Effector memory CD4-positive, alpha-beta T cell (primary cell): Measurements from ENCODE around the gene RBBP5.

ENCODE experiments used
- DNase-seq, 3 donors: peaks; one replicate each; pipeline ENCODE4 v3.0.0-alpha.2; 2020
- H3K27ac ChIP-seq: 2 replicates; pipeline ENCODE4 v1.7.0; 2013; ENCODE audit warnings: mild to moderate bottlenecking, low read length, moderate library complexity; ENCODE audit not compliant: insufficient read depth, poor library complexity, severe bottlenecking
- H3K27me3 ChIP-seq: replicated peaks from 2 replicates; pipeline ENCODE4 v1.7.0; 2013; ENCODE audit warnings: mild to moderate bottlenecking, low read length; ENCODE audit not compliant: insufficient read depth, control insufficient read depth, poor library complexity, severe bottlenecking
- H3K36me3 ChIP-seq: 2 replicates; pipeline ENCODE4 v1.7.0; 2013; ENCODE audit warnings: mild to moderate bottlenecking, low read length, moderate library complexity; ENCODE audit not compliant: control insufficient read depth, insufficient read depth
- H3K4me1 ChIP-seq: 2 replicates; pipeline ENCODE4 v1.7.0; 2013; ENCODE audit warnings: low read length, mild to moderate bottlenecking; ENCODE audit not compliant: control insufficient read depth, insufficient read depth, poor library complexity, severe bottlenecking
- H3K4me3 ChIP-seq: 2 replicates; pipeline ENCODE4 v1.7.0; 2013; ENCODE audit warnings: low read length, low read depth, mild to moderate bottlenecking; ENCODE audit not compliant: insufficient read depth, poor library complexity, severe bottlenecking
- H3K9me3 ChIP-seq: 2 replicates; pipeline ENCODE4 v1.7.0; 2013; ENCODE audit warnings: mild to moderate bottlenecking, low read length, moderate library complexity; ENCODE audit not compliant: control insufficient read depth

RBBP5 gene

DNA sequence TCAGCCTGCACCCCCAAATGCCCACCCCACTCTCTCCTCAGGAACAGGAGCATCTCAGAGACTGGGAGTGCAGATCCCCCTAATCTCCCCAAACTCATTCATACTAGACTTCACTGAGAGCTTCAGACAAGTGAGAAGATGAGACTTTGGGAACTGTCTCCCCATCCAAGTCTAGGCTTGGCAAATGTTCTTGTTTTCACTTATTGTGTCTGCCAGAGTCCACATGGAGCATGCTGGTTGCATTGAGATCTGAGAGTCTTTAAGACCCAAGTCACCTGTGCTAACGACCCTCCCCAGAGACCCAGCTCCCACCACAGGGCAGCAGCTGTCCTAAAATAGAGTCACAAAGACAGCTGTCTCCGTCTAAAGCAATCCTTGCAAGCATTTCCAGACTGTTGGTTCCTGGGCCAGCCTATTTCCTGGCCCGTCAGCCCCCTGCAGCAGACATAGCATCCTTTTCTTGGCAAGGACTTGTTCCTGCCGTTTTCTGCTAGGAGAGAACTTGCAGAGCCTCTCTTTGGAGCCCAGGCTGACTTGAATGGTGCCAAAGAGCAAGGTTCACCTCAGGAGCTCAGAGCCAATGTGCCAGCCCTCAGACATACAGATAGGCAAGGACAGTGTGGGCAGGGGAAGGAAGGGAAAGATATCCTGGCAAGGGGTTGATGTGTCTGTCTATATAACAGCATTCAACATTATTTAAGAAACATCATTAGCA, 80.6 kb downstream of the RBBP5 start:
- no peaks in the 10 kb centered on the region for H3K4me1 ChIP-seq
- H3K4me3 ChIP-seq: no peak overlapping the region
- no peaks in the 10 kb centered on the region for H3K9me3 ChIP-seq
- DNase-seq: no peak
- H3K36me3 ChIP-seq: no peaks in the 10 kb centered on the region
- no peak overlapping the region for H3K27ac ChIP-seq
- peaks cover 6% of the 10 kb centered on the region for H3K27me3 ChIP-seq

DNA sequence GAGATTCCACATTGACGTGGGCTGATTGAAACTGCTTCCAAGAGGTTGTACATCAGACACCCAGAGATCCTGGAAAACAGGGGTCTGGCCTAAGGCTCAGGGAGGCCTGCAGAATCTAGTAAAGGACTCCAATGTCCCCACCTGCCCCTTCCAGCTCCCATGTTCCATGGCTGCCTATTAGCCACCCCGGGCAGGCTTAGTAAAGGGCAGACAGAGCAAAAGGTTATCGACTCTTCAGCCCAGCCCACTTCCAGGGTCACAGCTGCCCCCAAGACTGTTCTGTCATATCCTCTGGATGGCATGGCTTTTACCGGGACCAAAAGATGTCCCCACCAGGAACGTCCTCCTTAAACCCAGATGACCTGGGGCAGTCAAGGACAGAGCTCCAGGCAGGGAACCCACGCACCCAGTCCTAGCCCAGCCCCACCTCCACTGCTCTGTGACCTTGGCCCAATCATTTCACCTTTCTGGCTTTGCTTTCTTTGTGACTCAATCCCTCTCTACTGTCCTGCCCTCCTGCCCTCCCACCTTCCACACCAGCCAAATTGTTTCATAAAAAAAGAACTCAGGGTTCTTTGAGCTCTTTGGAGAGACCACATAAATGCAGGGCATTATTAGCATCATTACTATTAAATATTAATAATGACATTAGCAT, 83.5 kb downstream of the RBBP5 start:
- no peak for DNase-seq
- no peaks in the 10 kb centered on the region for H3K36me3 ChIP-seq
- peaks cover under 1% of the 10 kb centered on the region for H3K27me3 ChIP-seq
- no peaks in the 10 kb centered on the region for H3K4me1 ChIP-seq
- H3K4me3 ChIP-seq: no peak overlapping the region
- H3K9me3 ChIP-seq: no peaks in the 10 kb centered on the region
- H3K27ac ChIP-seq: no peak overlapping the region

DNA sequence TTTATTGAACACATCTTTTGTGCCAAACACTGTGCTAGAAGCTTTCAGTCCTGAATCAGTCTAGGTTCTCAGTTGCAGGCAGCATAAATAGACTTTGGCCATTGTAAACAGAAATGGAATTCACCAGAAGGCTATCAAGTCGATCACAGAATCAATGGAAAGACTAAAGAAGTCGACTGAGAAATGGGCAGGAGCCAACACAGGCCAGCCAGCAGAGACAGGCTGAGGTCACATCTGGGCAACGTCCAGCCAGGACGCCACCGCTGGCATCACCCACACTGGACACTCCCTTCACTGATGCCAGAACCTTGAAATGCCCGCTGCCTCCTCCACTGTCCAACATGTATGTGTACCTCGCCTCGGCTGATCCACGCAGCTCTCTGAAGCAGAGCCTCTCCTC, 84.2 kb downstream of the RBBP5 start:
- no peaks in the 10 kb centered on the region for H3K4me1 ChIP-seq
- no peak for DNase-seq
- H3K27me3 ChIP-seq: no peaks in the 10 kb centered on the region

More for the DNA sequence above, 84.2 kb downstream of the RBBP5 start:
- Histone ChIP-seq H3K9me3 (no peaks in the 10 kb centered on the region), H3K36me3 (no peaks in the 10 kb centered on the region), H3K4me3 (no peak overlapping the region), H3K27ac (no peak overlapping the region)
